ENCODE data around the gene INTS14. TPM values are rescaled to one million over a fixed set of nuclear protein-coding genes. Genes with fewer than 3 reads are reported as not detected.

INTS14 gene
- total and polyA plus RNA-seq, 3 experiments from 2014 or later: 29.9 to 64.7 (median 62.0) TPM

DNA sequence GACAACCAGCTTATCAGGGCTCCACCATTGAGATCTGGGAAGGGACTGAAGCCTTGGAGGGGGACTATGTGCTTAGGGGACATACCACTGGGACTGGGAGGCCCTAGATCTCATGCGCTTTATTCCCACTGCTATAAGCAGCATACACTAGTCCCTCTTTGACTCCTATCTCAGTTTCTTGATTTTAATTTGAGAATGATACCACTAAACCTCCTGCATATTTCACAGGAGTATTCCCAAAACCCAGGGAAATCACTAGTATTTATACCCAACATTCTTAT is 40.1 kb upstream of the INTS14 start:
- H3K27me3 ChIP-seq (ENCODE audit: insufficient read depth, low read length, poor library complexity, severe bottlenecking): no peaks in the 10 kb centered on the region
- no peaks in the 10 kb centered on the region for H3K27me3 Mint-ChIP-seq
- H3K4me1 Mint-ChIP-seq: peaks cover 5 to 8% (median 8%) of the 10 kb centered on the region in 3 donors
- H3K36me3 Mint-ChIP-seq: peaks cover 0 to 51% (median 8%) of the 10 kb centered on the region in 3 donors
- ChIA-PET POLR2A (no interaction called here), CTCF (interaction anchor here (0.6 to 1.4 kb wide), 2 partner anchors 13 to 206 kb away, joined by 3 to 4 read pairs; no protein-coding TSS in a partner anchor)
- no peak for DNase-seq
- peak overlapping the region in 4 of 8 donors; percentile 32 to 45 (median 36) for H3K27ac Mint-ChIP-seq
- no peak overlapping the region for H3K4me3 Mint-ChIP-seq
- H3K27ac ChIP-seq (ENCODE audit: low read depth, low read length): no peak overlapping the region
- H3K9me3 ChIP-seq (ENCODE audit: low read length): no peaks in the 10 kb centered on the region
- peaks cover 11% of the 10 kb centered on the region for H3K36me3 ChIP-seq (ENCODE audit: insufficient read depth, low read length)
- no peaks in the 10 kb centered on the region for H3K9me3 Mint-ChIP-seq
- H3K4me1 ChIP-seq (ENCODE audit: insufficient read depth, low read length): no peaks in the 10 kb centered on the region
- no peak overlapping the region for H3K4me3 ChIP-seq (ENCODE audit: low read length)

DNA sequence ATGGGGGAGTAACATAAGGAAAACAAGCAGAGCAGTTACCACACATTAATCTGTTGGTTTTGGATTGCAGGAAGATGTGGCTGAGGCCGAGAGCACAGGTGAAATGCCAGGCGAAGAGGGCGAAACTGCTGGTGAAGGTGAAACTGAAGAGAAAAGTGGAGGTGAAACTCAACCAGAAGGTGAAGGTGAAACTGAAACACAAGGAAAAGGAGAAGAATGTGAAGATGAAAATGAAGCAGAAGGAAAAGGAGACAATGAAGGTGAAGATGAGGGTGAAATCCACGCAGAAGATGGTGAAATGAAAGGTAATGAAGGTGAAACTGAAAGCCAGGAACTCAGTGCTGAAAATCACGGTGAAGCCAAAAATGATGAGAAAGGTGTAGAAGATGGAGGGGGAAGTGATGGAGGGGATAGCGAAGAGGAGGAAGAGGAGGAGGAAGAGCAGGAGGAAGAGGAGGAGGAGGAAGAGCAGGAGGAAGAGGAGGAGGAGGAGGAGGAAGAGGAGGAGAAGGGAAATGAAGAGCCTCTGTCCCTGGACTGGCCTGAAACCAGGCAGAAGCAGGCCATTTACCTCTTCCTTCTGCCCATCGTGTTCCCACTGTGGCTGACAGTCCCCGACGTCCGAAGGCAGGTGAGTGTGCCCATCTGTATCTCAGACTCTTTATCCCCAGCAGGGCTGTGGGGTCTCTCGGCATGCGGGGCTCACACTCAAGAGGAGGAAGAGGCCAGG is 39.5 kb upstream of the INTS14 start:
- H3K9me3 ChIP-seq (ENCODE audit: low read length): no peaks in the 10 kb centered on the region
- H3K27me3 ChIP-seq (ENCODE audit: insufficient read depth, low read length, poor library complexity, severe bottlenecking): no peaks in the 10 kb centered on the region
- Mint-ChIP-seq H3K36me3 (peaks cover 0 to 46% (median 8%) of the 10 kb centered on the region in 3 donors), H3K27me3 (no peaks in the 10 kb centered on the region), H3K27ac (peak overlapping the region in 6 of 8 donors; percentile 16 to 96 (median 50)), H3K4me1 (peaks cover 5 to 8% (median 8%) of the 10 kb centered on the region in 3 donors), H3K9me3 (no peaks in the 10 kb centered on the region), H3K4me3 (no peak overlapping the region)
- H3K27ac ChIP-seq (ENCODE audit: low read depth, low read length): no peak overlapping the region
- H3K4me3 ChIP-seq (ENCODE audit: low read length): no peak overlapping the region
- CTCF ChIA-PET: no interaction called here
- no peaks in the 10 kb centered on the region for H3K4me1 ChIP-seq (ENCODE audit: insufficient read depth, low read length)
- H3K36me3 ChIP-seq (ENCODE audit: insufficient read depth, low read length): peaks cover 6% of the 10 kb centered on the region
- no peak for DNase-seq
- POLR2A ChIA-PET: no interaction called here

DNA sequence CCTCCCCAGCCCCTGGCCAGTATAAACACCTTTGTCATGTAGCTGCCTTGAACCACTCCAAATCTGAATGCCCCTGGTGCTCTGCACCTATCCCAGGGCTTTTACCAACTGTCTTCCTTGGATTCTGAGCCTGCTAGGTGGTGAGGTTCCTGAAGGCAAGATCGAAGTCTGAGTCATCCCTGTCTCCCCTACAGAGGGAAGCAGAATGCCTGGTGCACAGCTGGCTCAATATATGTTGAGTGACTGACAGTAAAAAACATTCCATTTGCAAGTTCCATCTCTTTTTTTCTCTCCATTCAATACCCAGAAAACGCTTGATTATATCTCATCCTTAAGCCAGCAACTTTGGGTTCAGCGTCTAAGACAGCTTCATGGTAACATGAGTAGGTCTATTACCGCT is 35.6 kb upstream of the INTS14 start:
- H3K27me3 Mint-ChIP-seq: no peaks in the 10 kb centered on the region

DNA sequence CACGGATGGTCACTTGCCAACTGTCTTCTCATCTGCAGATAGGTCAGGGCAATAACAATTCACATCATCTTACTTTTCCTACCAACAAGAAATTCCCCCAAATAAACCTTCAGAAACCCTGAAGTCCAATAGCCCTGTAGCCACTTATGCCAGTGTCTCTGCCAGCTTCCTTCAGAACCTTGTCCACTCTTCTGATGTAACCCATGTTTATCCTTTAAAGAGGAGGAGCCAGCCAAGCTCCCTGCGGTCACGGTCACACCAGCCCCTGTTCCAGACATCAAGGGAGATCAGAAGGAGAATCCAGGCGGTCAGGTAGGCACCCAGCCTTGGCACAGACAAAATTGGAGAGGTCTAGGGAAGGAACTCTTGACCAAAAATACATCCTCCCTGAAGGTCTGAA is 34.5 kb upstream of the INTS14 start:
- H3K27me3 ChIP-seq (ENCODE audit: insufficient read depth, low read length, poor library complexity, severe bottlenecking): no peaks in the 10 kb centered on the region
- H3K27me3 Mint-ChIP-seq: no peaks in the 10 kb centered on the region
- DNase-seq: no peak
- H3K4me1 ChIP-seq (ENCODE audit: insufficient read depth, low read length): no peaks in the 10 kb centered on the region
- H3K9me3 Mint-ChIP-seq: no peaks in the 10 kb centered on the region
- H3K4me3 ChIP-seq (ENCODE audit: low read length): no peak overlapping the region
- H3K27ac Mint-ChIP-seq: peak overlapping the region in 1 of 8 donors; percentile 94
- peaks cover 4 to 8% (median 7%) of the 10 kb centered on the region in 3 donors for H3K4me1 Mint-ChIP-seq
- peaks cover 0 to 5% (median 2%) of the 10 kb centered on the region in 3 donors for H3K36me3 Mint-ChIP-seq
- no peak overlapping the region for H3K27ac ChIP-seq (ENCODE audit: low read depth, low read length)
- no peaks in the 10 kb centered on the region for H3K9me3 ChIP-seq (ENCODE audit: low read length)
- POLR2A ChIA-PET: no interaction called here
- no peak overlapping the region for H3K4me3 Mint-ChIP-seq
- CTCF ChIA-PET: interaction anchor here (1.0 kb wide), 1 partner anchor 62 kb away, joined by 3 read pairs; no protein-coding TSS in a partner anchor
- no peaks in the 10 kb centered on the region for H3K36me3 ChIP-seq (ENCODE audit: insufficient read depth, low read length)

More for the DNA sequence above, 35.6 kb upstream of the INTS14 start:
- Histone ChIP-seq H3K27me3 (ENCODE audit: insufficient read depth, low read length, poor library complexity, severe bottlenecking) (no peaks in the 10 kb centered on the region), H3K27ac (ENCODE audit: low read depth, low read length) (no peak overlapping the region), H3K4me1 (ENCODE audit: insufficient read depth, low read length) (no peaks in the 10 kb centered on the region), H3K36me3 (ENCODE audit: insufficient read depth, low read length) (no peaks in the 10 kb centered on the region), H3K4me3 (ENCODE audit: low read length) (no peak overlapping the region), H3K9me3 (ENCODE audit: low read length) (no peaks in the 10 kb centered on the region)
- H3K4me3 Mint-ChIP-seq: no peak overlapping the region
- CTCF ChIA-PET: interaction anchor here (1.0 kb wide), 1 partner anchor 61 kb away, joined by 3 read pairs; no protein-coding TSS in a partner anchor
- H3K27ac Mint-ChIP-seq: peak overlapping the region in 2 of 8 donors; percentile 28 to 62
- no peaks in the 10 kb centered on the region for H3K9me3 Mint-ChIP-seq
- POLR2A ChIA-PET: interaction anchor here (0.6 kb wide), 1 partner anchor 776 kb away, joined by 3 read pairs; no protein-coding TSS in a partner anchor
- peaks cover 5 to 8% (median 8%) of the 10 kb centered on the region in 3 donors for H3K4me1 Mint-ChIP-seq
- no peak for DNase-seq
- peaks cover 0 to 9% (median 2%) of the 10 kb centered on the region in 3 donors for H3K36me3 Mint-ChIP-seq

DNA sequence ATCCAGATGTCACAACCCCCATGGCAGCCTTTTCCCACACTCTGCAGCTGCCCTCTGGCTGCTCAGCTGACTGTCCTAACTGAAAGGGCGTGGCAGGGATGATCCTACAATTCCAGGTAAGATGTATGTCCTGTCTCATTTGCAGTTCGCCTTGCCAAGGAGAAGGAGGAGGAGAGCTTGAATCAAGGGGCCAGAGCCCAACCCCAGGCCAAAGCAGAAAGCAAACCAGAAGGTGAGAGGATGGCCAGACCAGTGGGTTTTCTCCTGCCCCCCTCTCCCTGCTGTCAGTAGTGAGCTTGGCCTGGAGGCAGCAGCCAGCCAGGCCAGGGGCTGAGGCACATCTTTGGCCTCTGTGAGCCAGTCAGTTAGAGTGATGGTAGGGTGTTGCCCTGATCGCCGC is 33.4 kb upstream of the INTS14 start:
- no peaks in the 10 kb centered on the region for H3K27me3 Mint-ChIP-seq
- H3K36me3 Mint-ChIP-seq: peaks cover 0 to 2% (median 0%) of the 10 kb centered on the region in 3 donors
- ChIA-PET POLR2A (no interaction called here), CTCF (no interaction called here)
- DNase-seq: no peak
- H3K27ac Mint-ChIP-seq: peak overlapping the region in 2 of 8 donors; percentile 3 to 81
- Histone ChIP-seq H3K36me3 (ENCODE audit: insufficient read depth, low read length) (no peaks in the 10 kb centered on the region), H3K27ac (ENCODE audit: low read depth, low read length) (no peak overlapping the region), H3K9me3 (ENCODE audit: low read length) (no peaks in the 10 kb centered on the region), H3K4me3 (ENCODE audit: low read length) (no peak overlapping the region), H3K27me3 (ENCODE audit: insufficient read depth, low read length, poor library complexity, severe bottlenecking) (no peaks in the 10 kb centered on the region), H3K4me1 (ENCODE audit: insufficient read depth, low read length) (no peaks in the 10 kb centered on the region)
- no peak overlapping the region for H3K4me3 Mint-ChIP-seq
- no peaks in the 10 kb centered on the region for H3K4me1 Mint-ChIP-seq
- H3K9me3 Mint-ChIP-seq: no peaks in the 10 kb centered on the region

DNA sequence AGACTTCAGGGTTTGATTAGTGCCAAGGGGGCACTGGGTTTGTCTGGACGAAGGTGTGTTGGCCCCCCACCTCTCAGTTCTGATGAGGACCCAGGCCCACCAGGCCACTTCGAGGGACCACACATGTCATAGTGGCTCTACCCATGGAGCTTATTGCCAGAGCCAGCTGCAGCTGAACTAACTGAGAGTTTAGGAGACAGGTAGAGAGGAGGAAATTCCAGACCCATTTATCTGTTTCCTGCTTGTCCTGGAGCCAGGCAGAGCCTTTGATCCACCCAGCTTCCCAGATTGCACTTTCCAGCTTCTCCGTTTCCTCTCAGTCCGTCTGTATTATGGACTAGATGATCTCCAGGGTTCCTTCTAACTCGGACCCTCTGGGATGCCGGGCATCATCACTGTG is 31.7 kb upstream of the INTS14 start:
- ChIA-PET POLR2A (no interaction called here), CTCF (interaction anchor here (1.2 to 1.8 kb wide), 2 partner anchors 191 to 214 kb away, joined by 5 read pairs; no protein-coding TSS in a partner anchor)
- H3K27ac ChIP-seq (ENCODE audit: low read depth, low read length): no peak overlapping the region
- no peaks in the 10 kb centered on the region for H3K9me3 Mint-ChIP-seq
- H3K4me1 Mint-ChIP-seq: peaks cover 6 to 11% (median 7%) of the 10 kb centered on the region in 3 donors
- no peaks in the 10 kb centered on the region for H3K36me3 ChIP-seq (ENCODE audit: insufficient read depth, low read length)
- H3K9me3 ChIP-seq (ENCODE audit: low read length): no peaks in the 10 kb centered on the region
- H3K27me3 ChIP-seq (ENCODE audit: insufficient read depth, low read length, poor library complexity, severe bottlenecking): no peaks in the 10 kb centered on the region
- H3K4me3 Mint-ChIP-seq: no peak overlapping the region
- peak overlapping the region in 2 of 8 donors; percentile 32 to 68 for H3K27ac Mint-ChIP-seq
- H3K27me3 Mint-ChIP-seq: no peaks in the 10 kb centered on the region
- H3K36me3 Mint-ChIP-seq: peaks cover 0 to 2% (median 0%) of the 10 kb centered on the region in 3 donors
- no peak overlapping the region for H3K4me3 ChIP-seq (ENCODE audit: low read length)
- H3K4me1 ChIP-seq (ENCODE audit: insufficient read depth, low read length): peaks cover 8% of the 10 kb centered on the region
- no peak for DNase-seq

DNA sequence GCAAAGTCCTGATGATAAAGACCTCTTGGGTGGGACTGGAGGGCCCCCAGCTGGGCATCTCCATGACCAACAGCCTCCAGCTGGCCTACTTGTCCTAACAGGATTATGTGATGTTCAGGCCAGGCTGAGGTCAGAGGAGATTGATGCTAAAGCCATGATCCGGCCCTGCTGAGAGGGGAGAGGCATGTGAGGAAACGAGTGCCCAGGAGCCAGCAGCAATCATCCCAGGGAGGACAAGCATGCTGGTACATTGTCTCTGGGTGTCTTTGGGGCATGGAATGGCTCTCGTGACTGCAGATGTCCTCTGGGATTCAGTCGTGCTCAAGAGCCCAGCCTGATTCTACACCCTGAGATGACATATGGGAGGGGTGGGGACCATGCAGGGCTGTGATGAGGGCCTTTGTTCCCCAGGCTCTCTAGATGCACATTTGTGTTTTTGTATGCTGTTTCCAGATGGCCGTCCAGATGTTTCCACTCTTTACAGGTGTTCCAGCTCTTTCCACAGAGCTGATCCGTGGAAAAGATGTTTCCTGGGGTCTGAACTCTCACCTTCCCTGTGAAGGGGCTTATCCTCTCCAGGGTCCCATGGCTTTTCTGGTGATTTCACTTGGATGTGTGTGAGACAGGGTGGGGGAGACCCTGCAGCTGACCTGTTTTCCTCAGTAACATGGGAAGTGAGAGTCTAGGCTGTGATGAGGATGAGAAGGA is 31.0 kb upstream of the INTS14 start:
- H3K9me3 Mint-ChIP-seq: no peaks in the 10 kb centered on the region
- peak overlapping the region in 3 of 8 donors; percentile 32 to 80 (median 52) for H3K27ac Mint-ChIP-seq
- CTCF ChIA-PET: interaction anchor here (0.9 to 1.8 kb wide), 4 partner anchors 46 to 227 kb away, joined by 3 to 5 read pairs (median 4); partner anchors contain the start of gene RAB11A

DNA sequence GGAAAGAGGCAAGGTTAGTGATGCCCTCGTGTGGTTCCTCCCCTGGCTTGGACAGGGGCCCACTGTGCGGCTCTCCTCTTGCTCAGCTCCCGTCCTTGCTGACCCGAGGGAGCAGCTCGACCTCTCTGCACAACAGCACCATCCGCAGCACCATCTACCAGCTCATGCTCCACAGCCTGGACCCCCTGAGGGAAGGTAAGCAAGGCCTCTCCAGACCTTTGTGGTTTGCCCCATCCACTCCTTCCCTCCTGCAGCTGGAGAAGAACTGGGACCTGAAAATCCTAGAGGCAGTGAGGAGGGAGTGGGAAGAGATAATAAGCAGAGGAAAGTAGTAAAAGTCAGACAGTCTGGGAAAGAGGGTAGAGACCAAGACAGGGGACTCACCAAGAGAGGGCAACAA is 28.6 kb upstream of the INTS14 start:
- Mint-ChIP-seq H3K4me1 (peaks cover 6 to 11% (median 7%) of the 10 kb centered on the region in 3 donors), H3K27me3 (no peaks in the 10 kb centered on the region), H3K36me3 (no peaks in the 10 kb centered on the region), H3K4me3 (no peak overlapping the region), H3K9me3 (no peaks in the 10 kb centered on the region), H3K27ac (peak overlapping the region in 2 of 8 donors; percentile 33 to 52)
- Histone ChIP-seq H3K4me1 (ENCODE audit: insufficient read depth, low read length) (peaks cover 8% of the 10 kb centered on the region), H3K4me3 (ENCODE audit: low read length) (no peak overlapping the region), H3K36me3 (ENCODE audit: insufficient read depth, low read length) (no peaks in the 10 kb centered on the region), H3K9me3 (ENCODE audit: low read length) (no peaks in the 10 kb centered on the region), H3K27me3 (ENCODE audit: insufficient read depth, low read length, poor library complexity, severe bottlenecking) (no peaks in the 10 kb centered on the region), H3K27ac (ENCODE audit: low read depth, low read length) (no peak overlapping the region)
- ChIA-PET CTCF (interaction anchor here (1.0 to 3.9 kb wide), 8 partner anchors 9 to 648 kb away, joined by 3 to 40 read pairs (median 6); partner anchors contain the start of gene RAB11A), POLR2A (no interaction called here)
- no peak for DNase-seq

More for the DNA sequence above, 31.0 kb upstream of the INTS14 start:
- no peak overlapping the region for H3K4me3 ChIP-seq (ENCODE audit: low read length)
- no peaks in the 10 kb centered on the region for H3K9me3 ChIP-seq (ENCODE audit: low read length)
- no peaks in the 10 kb centered on the region for H3K36me3 ChIP-seq (ENCODE audit: insufficient read depth, low read length)
- H3K4me1 ChIP-seq (ENCODE audit: insufficient read depth, low read length): peaks cover 8% of the 10 kb centered on the region
- Mint-ChIP-seq H3K4me3 (no peak overlapping the region), H3K4me1 (peaks cover 6 to 11% (median 7%) of the 10 kb centered on the region in 3 donors), H3K36me3 (no peaks in the 10 kb centered on the region), H3K27me3 (no peaks in the 10 kb centered on the region)
- DNase-seq: no peak
- H3K27ac ChIP-seq (ENCODE audit: low read depth, low read length): no peak overlapping the region
- H3K27me3 ChIP-seq (ENCODE audit: insufficient read depth, low read length, poor library complexity, severe bottlenecking): no peaks in the 10 kb centered on the region
- POLR2A ChIA-PET: no interaction called here
